ENCODE data around the gene SMAD6.

SMAD6 gene

DNA sequence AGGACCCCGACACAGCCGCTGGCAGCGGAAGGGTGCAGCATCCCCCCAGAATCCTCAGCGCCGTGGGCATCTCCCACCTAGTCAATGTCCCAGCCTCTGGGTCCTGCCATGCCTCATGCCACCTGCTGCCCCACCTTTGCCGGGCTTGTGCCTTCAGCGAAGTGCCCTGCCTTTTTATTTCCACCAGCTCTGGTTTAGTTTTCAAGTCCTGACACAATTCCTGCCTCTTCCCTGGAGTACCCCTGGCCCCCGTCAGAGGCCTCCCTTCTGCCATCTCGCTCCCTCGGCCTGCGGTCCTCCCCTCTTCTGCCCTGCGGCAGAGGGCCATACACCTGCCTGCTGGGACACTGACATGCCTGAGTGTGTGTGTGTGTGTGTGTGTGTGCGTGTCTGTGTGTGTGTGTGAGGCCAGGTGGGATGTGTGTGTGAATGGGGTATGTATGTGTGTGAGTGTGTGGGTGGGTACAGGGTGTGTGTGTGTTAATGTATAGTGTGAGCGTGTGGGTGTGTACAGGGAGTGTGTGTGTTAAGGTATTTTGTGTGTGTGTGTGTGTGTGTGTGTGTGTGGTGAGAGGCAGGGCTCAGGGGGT, 129.9 kb downstream of the SMAD6 start:
- TF ChIP-seq CTCF (IDR thresholded peaks at IDR 0.05; ENCODE audit: low read depth, low read length): no peak
- H3K4me3 ChIP-seq (ENCODE audit: low read depth, low read length): no peak overlapping the region
